HG03442 (cell line): ENCODE data around the gene GLI3.
"Not testable (repeated sequence)": the region's sequence is repeated elsewhere in the genome, so short reads cannot be mapped to it uniquely, and the experiment has no call there.

Experiments
- ATAC-seq: cut with Tn5 transposase; IDR thresholded peaks from one replicate; pipeline ENCODE4 v1.9.1; 2021; ENCODE audit warnings: mild to moderate bottlenecking, moderate library complexity; ENCODE audit not compliant: unreplicated experiment

GLI3 gene

DNA sequence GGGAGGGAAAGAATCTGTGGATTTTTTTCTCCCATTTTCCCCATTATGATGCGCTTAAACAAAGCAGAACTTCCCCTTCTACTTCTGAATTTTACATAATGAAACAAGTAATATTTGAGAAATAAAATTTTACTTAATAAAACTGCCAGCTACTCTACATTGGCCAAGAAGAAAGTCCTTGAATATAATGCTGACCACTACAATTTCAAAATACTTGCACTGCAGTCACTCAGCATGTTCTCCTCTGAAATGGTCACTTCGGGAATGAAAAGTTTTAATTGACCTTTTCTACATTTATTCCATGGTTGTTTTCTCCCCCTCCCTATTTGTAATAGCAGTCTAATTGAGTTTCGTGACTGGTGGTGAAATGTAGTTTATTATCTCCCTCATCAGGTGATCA lies 23.9 kb downstream of the GLI3 start:
- no peak for ATAC-seq

DNA sequence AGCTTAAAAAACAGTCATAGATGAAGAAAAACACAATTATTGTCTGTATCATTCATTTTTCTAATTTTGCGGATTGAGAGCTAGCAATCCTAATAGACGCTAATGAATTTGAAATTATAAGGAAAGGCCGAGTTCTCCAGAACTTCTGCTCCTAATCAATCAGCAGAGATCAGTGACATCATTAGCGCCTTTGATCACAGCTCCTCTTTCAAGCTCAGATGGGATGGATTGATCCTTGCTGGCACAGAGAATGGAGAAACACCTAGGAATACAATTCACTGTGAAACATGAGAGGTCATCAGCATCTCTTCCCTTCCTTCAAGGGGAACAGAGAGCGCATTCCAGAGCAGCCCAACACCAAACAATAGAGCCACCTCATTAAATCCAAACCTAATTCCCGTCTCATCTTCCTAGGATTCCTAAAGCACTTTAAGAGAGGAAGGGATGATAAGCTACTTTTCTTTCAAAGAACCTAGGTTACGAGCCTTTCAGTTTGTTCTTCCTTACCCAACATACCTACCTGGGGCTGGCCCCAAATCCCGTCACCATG lies 24.4 kb downstream of the GLI3 start:
- ATAC-seq = no peak

DNA sequence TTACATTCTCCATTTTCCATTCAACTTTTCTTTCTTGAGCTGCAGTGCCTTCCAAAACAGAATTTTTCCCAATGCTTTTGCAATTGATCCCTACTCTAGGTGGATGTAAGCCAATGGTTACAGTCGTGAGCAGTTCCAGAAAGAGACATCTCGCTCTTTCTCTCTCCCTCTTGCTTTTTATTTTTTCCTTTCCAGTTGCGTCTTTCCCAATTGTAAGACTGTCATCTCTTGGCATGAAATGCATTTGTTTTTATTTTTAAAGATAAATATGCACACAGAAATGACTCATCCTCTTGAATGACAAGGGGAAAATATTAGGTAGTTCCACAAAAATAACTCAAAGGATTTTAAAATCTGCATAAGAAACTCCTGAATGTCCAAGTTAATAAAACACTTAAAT lies 25.1 kb downstream of the GLI3 start:
- no peak for ATAC-seq

DNA sequence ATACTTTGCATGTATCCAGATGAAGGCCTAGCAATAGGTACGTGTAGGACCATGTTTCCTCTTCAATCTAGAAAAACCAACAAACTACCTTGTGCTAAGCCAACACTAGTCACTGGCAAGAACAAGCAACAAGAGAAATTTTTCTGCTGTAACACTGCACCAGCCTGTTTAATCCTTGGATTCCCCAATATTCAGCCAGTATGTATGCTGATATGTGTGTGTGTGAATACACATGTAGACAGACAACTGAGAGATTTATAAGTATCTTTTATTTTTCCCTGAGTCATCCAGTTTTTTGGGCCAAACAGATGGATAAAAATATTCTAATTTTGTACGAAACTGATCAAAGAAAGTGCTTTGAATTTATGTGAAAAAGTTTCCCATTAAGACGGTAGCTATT lies 26.2 kb downstream of the GLI3 start:
- ATAC-seq = no peak

DNA sequence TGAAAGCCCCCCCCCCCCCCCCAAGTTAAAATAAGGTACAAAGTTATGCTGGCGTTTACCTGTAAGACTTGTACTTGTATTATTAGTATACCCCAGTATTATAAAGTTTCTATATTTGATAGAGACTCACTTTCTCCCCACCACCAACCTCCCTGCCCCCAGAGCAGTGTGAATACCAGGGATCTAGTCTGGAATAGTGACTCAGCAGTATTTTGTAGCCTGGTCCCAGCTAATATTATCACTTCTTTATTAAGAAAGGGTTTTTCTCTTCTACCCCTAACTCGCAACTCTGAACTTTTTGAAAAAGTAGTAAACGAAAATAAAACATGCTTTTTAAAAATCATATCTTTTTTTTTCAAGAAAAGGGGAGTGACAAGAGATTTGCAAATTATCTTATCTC lies 26.7 kb downstream of the GLI3 start:
- no peak for ATAC-seq

DNA sequence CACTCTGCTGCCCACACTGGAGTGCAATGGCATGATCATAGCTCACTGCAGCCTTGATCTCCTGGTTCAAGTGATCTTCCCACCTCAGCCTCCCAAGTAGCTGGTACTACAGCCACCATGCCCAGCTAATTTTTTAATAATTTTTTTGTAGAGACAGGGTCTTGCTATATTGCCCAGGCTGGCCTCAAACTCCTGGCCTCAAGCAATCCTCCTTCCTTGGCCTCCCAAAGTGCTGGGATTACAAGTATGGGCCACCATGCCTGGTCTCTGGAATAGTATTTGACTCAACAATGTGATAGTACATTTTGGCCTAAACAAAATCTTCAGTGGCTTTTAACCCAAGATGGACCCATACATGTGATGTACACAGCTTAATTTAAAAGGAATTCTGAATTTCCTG lies 27.9 kb downstream of the GLI3 start:
- not testable (repeated sequence) for ATAC-seq

DNA sequence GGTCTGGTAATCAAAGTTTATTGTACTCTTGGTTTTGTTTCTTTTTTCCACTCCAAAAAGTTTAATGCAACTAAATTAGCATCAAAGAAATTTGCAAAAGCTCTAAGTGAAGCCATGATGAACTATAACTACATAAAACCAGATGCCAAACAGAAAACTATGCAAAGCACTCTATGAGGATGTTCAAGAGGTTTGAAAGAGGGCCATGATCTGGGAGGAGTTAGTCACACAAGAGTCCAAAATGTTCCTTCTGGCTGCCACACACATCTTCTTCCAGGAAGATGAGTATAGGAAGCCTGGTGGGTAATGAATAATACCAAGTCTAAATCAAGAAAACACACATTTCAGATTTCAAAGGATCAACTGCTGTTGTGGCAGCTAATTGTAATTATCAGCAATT lies 28.4 kb downstream of the GLI3 start:
- no peak for ATAC-seq

DNA sequence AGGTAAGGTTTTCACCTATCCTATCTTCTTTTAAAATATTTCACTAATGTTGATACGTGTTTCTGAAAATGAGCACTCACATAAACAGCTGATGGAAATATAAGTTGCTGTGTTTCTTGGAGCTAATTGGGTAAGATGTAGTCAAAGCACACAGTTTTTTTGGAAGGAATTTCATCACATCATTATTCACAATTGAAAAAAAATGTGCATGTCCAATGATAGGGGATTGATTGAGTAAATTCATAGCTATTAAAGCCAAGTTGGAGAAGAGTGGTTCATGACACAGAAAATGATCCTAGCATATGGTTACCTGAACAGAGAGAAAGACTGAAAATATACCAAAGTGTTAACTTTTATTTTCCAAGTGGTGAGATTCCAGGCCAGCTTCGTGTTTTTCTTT lies 29.6 kb downstream of the GLI3 start:
- no peak for ATAC-seq

DNA sequence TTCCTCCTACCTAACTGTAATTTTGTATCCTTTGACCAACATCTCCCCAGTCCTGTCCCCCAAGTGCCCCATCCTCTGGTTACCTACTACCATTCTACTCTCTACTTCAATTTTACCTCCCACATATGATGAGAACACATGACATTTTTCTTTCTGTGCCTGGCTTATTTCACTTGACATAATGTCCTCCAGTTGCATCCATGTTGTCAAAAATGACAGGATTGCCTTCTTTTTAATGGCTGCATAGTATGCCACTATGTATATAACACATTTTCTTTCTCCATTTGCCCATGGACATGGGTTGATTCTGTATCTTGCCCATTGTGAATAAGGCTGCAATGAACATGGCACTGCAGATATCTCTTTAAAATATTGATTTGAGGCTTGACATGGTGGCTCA lies 33.7 kb downstream of the GLI3 start:
- no peak for ATAC-seq

DNA sequence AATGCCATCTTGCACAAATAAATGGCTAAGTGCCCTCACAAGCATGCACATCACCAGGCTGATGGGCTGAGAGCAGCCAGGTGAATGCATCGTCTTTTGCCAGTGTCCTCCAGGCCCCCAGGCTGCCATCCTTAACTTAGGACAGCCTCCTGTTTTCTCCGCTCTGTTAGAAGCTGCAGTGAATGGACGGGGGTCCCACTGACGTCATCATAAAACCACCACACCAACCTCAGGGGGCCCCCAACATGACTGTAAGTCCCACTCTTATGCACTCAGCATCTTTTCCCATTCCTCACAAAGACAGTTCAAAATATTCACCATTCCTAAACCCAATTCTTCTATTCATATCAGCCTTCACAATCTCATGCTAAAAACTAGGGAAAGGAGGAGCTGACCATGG lies 34.4 kb downstream of the GLI3 start:
- ATAC-seq = no peak

DNA sequence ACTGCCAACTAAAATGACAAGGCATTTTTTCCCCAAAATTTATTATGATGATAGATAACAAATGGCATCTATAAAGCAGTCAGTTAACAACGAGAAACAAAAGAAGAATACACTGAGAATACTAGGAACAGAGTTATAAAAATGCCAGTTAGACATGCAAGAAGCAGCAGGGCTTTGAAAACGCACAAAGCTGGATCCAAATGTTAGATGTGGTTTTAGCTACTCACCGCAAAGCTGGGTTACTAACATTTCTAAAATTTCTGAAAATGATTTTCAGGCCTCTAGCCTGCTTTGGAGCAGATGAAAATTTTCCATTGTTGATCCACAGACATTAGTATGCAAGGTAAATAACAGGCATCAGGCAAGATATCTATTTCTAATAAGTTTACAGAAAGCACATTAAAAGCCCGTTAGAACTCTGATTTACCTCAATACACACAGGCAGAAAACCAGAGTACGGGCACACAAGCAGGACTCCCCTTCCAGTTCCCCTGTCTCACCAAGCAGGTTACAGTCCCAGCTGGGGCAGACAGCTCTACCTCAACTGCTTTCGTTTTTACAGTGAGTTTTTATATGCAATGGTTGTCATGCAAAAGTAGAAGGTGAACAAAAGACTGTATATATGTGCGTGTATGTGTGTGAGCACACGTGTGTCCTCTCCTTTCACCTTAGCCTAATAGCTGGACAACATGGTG lies 37.9 kb downstream of the GLI3 start:
- ATAC-seq = no peak

DNA sequence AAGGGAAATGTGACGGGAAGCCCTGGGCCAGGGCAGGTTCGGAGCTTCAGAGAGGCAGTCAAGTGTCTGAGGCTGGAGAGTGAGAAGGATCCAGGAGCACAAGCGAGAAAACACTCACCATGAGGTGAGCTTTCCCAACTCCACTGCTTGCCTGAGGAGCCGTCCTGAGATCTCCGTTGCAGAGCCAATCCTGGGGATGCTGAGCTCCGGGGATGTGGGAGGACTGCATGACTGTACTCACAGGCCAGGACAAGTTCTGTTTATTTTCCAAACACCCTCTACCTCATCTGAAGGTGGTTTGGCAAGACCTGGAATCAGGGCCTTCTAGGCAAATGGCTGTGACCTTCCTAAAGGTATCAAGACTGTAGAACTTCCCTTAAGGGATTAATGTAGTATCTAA lies 38.7 kb downstream of the GLI3 start:
- no peak for ATAC-seq

DNA sequence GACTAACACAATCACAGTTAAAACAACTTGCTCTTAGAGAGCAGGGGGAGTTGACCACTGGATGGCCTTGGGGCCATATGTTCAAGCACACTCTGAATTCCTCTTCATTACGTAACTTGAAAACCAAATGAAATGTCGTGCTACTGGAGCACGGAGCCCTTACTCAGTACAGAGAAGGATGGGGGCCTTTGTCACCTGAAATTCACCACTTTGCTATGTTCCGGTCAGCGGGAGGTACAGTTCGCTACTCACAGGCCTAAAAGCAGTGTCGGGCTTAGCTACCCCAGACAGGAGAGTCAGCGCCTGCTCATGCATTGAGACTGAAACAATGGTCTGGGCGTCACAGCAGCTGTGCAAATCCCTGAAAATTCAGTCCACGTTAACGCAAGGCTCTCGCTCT lies 39.6 kb downstream of the GLI3 start:
- no peak for ATAC-seq

DNA sequence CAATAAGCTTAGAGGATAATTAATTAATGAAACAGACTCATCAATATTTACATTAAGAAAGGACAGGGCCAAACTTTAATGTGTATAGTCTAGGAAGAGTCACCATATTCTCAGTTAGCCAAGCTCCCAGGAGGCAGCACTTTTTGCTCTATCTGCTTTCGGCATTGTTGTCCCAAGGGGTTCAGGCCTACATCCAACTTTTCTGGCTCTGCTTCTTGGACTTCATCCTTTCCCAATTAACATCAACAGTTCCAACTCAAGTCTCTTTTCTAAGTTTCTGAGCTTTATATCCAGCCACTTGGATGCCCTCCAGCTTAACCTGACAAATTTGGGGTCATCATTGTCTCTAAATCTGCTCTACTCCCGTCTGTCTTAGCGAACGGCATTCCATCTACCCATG lies 42.8 kb downstream of the GLI3 start:
- ATAC-seq = no peak

DNA sequence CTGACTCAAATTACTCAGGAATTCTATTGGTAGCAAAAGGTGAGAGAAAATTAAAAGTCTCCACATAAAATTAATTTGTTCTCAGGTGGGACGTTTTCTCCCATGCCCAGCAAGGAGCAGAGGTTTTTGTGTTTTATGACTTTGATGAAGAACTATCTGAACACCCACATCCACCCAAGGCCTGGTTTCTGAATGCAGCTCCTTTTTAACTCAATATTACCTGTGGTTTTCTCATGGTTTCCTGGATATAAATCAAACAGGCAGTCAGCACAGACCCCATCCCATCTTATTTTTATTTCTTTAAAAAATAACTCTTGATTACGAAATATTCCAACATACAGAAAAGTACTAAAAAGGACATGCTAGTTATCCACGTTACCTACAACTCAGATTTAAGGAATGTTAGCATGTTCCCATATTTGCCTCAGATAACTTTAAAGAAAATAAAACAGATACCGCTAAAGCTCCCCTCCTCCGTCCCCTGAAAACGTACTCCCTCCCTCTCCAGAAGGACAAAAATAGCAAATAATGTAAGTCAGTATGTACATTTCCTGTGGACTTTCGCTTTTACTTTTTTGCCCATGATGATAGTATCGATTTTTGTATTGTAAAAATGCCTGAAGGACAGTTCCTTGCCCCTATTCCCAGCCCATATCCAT lies 43.4 kb downstream of the GLI3 start:
- ATAC-seq = no peak

DNA sequence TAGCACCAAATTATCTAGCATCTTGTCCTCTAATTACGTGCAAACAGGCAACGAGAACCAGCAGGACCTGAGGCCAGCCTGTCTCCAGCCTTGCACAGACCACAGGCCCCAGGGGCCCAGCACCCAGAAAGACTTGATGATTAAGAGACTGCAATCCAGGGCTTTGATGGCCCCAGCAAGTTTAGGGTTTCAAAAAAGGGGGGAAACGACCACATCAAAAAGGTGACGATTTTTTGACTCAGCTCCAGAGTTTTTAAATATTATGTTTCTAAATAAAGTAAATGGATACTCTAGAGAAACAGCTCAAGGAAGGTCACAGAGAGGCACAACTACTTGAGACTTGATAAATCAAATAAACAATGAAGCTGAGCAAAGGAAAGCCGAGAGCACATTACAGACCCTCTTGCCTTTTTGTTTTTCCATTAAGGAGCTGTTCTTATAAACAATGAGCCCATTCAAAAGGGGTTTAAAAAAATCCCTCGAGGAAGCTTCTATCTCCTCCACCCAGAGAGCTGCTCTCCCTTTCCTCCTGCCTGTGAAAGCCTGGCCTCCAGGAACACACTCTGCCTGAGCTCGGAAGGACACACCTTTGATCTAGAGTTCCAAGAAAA lies 44.1 kb downstream of the GLI3 start:
- ATAC-seq = no peak

DNA sequence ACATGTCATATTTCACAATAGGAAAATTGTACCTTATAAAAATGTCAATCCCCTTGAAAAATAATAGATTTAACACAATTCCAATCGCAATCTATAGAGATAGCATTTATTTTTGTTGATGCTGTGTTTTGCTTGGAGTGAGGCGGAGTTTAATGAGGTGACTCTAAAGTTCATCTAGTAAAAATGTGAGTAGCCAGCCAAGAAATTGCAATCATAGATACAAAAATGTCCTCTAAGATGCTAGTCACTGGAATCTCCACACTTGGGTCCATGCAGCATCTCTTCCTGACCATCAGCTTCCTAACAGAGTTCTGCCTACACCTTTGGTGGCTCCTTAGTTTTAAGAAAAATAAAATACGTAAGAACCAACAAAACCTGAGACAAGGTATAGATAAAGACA lies 44.9 kb downstream of the GLI3 start:
- ATAC-seq = no peak

DNA sequence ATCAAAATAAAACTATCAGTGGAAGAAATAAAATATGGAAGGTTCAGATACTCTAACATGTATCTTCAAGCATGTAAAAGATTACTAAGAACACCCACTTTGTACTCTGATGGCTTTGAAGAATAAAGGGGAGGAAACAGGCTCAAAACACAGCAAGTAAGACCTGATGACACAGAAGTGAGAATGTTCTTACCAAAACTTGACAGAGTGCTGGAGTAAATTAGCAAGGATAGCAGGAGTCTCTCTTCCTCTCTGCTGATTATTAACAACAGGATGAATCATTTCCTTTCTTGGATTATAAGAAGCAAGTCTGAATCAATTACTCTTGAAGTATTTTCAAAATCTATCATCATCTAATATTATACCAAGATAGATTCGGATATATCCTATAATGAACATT lies 47.5 kb downstream of the GLI3 start:
- ATAC-seq = no peak

DNA sequence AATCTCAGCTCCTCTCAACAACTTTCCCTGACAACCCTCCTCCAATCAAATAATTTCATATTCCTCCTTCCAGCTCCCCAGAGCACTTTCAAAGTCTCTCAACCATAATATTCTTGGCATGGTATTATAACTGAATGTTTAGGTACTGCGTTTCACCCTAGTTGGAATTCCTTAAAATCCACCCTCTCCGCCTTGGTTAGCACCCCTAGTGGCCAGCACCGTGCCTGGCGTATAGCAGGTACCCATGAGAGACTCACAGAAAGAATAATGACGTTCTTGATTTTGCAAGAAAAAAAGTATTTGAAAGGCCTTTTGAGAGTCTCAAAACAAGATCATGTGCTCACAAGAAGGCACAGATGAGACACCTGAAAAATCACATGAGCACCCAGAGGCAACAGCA lies 50.9 kb downstream of the GLI3 start:
- no peak for ATAC-seq

DNA sequence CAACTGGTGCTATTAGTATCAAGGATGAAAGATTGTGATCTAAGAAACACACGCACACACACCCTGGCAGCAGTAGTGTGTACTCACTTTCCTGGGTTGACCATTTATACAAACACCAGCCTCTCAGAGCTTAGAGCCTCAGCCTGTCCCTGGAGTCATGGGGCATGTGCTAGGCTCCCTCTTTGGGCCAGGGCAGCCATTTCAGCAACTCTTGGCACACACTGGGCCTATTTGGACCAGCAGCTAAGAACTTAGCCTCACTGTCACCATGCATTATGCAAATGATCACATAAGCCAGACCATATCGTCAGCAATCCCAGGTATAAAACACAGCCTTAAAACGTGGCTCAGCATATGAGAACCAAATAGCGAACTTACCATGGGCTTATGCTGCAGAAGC lies 51.3 kb downstream of the GLI3 start:
- ATAC-seq = no peak

DNA sequence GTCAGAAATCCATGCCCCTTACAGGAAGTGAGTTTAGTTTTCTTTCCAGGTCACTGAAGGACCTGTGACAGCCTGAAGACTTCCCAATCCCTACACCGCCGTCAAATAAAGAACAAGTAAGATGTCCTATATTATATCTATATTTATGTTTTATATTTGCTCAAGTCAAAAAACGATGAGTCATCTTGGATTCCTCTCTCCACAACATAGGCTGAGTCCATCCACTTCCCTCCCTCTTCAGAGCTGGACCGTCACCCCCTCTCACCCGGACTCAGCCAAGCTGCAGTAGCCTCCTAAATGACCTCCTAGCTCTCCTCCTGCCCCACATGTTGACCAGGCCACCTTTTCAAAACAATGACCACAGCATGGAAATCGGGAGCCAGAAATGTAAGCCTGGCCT lies 53.5 kb downstream of the GLI3 start:
- ATAC-seq = no peak

DNA sequence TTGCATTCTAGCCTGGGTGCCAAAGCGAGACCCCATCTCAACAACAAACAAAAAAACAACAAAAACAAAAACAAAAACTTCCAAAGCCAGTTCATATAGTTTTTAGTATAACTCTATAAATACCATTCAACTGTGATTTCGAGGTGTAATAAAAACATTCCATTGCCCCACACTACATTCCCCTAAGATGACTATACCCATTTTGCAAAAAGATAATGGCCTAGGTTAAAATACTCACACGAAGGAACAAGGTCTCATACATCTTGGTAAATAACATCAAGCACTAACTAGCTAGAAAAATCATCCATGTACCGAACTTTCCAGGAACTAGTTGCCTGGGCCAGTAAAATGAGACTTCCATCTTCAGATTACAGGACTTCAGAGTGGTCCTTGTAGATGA lies 55.4 kb downstream of the GLI3 start:
- ATAC-seq = no peak
